ENCODE data around the gene C2CD3. TPM values are rescaled to one million over a fixed set of nuclear protein-coding genes. Genes with fewer than 3 reads are reported as not detected.

C2CD3 gene
- polyA plus RNA-seq, 3 donors: 0.87 to 12.1 (median 2.9) TPM

- Histone ChIP-seq H4K20me1 (ENCODE audit: insufficient read depth, low read length) (peaks cover 84% of the 10 kb centered on the region), H2AFZ (ENCODE audit: insufficient read depth, low read depth, low read length, poor library complexity, severe bottlenecking) (no peak overlapping the region), H3K9me3 (replicated peaks in 1 of 2; ENCODE audit: control insufficient read depth in 1 of 2, insufficient read depth in 1 of 2, low read length in 2 of 2) (no peaks in the 10 kb centered on the region), H3K9ac (ENCODE audit: insufficient read depth, low read length, poor library complexity, severe bottlenecking) (no peak overlapping the region), H3K27me3 (ENCODE audit: control insufficient read depth in 2 of 2, insufficient read depth in 2 of 2, low read length in 2 of 2) (no peaks in the 10 kb centered on the region), H3K4me2 (replicated peaks; ENCODE audit: extremely low read depth, low read length, poor library complexity, severe bottlenecking) (peak overlapping the region; percentile 30), H3K4me3 (replicated peaks in 1 of 3; ENCODE audit: low read depth in 2 of 3, low read length in 3 of 3) (peak overlapping the region in 1 of 3 experiments; percentile 20), H3K27ac (ENCODE audit: low read depth in 1 of 2, low read length in 2 of 2) (peak overlapping the region; percentile 49 to 61), H3K4me1 (ENCODE audit: control insufficient read depth in 1 of 2, insufficient read depth in 2 of 2, low read length in 2 of 2) (peaks cover 60 to 70% of the 10 kb centered on the region in 2 donors), H3K79me2 (ENCODE audit: insufficient read depth, low read length) (peaks cover 34% of the 10 kb centered on the region), H3K36me3 (replicated peaks in 1 of 2; ENCODE audit: control insufficient read depth in 1 of 2, insufficient read depth in 2 of 2, low read length in 2 of 2) (peaks cover 53 to 67% of the 10 kb centered on the region in 2 donors)
- no peaks in the 10 kb centered on the region for H3K9me3 Mint-ChIP-seq
- H3K27me3 Mint-ChIP-seq (ENCODE audit: low read depth in 3 of 3): peaks cover 0 to 3% (median 1%) of the 10 kb centered on the region in 3 donors
- no peak for TF ChIP-seq CTCF (IDR thresholded peaks at IDR 0.05)
- peaks cover 66% of the 10 kb centered on the region for H3K4me1 Mint-ChIP-seq
- intact Hi-C loops (cut with micrococcal nuclease): no loop called here
- 71% methylated on average over 6 of the region's 13 CpGs for WGBS (ENCODE audit: insufficient coverage)
- DNase-seq: no peak
- peaks cover 61 to 70% of the 10 kb centered on the region in 2 donors for H3K36me3 Mint-ChIP-seq
- H3K4me3 Mint-ChIP-seq: peak overlapping the region in 1 of 2 donors; percentile 54
- H3K27ac Mint-ChIP-seq: peak overlapping the region; percentile 67 to 86 (median 81)
Measured at GRCh38 chr11:73974604-73975478, 196.0 kb downstream of the C2CD3 start.

- no peak overlapping the region for H2AFZ ChIP-seq (ENCODE audit: insufficient read depth, low read depth, low read length, poor library complexity, severe bottlenecking)
- no peak overlapping the region for H3K4me2 ChIP-seq (replicated peaks; ENCODE audit: extremely low read depth, low read length, poor library complexity, severe bottlenecking)
- no peak overlapping the region for H3K4me3 ChIP-seq (replicated peaks in 1 of 3; ENCODE audit: low read depth in 2 of 3, low read length in 3 of 3)
- peaks cover 42 to 50% of the 10 kb centered on the region in 2 donors for H3K36me3 Mint-ChIP-seq
- no peak overlapping the region for H3K4me3 Mint-ChIP-seq
- no peaks in the 10 kb centered on the region for H3K9me3 ChIP-seq (replicated peaks in 1 of 2; ENCODE audit: control insufficient read depth in 1 of 2, insufficient read depth in 1 of 2, low read length in 2 of 2)
- no peaks in the 10 kb centered on the region for H3K9me3 Mint-ChIP-seq
- 84% methylated on average over 8 of the region's 11 CpGs for WGBS (ENCODE audit: insufficient coverage)
- H3K79me2 ChIP-seq (ENCODE audit: insufficient read depth, low read length): peaks cover 14% of the 10 kb centered on the region
- no peak overlapping the region for H3K9ac ChIP-seq (ENCODE audit: insufficient read depth, low read length, poor library complexity, severe bottlenecking)
- H3K27ac Mint-ChIP-seq: peak overlapping the region in 5 of 7 donors; percentile 9 to 74 (median 35)
- H3K36me3 ChIP-seq (replicated peaks in 1 of 2; ENCODE audit: control insufficient read depth in 1 of 2, insufficient read depth in 2 of 2, low read length in 2 of 2): peaks cover 38 to 48% of the 10 kb centered on the region in 2 donors
- peak overlapping the region; percentile 6 to 61 for H3K27ac ChIP-seq (ENCODE audit: low read depth in 1 of 2, low read length in 2 of 2)
- H3K4me1 Mint-ChIP-seq: peaks cover 50% of the 10 kb centered on the region
- intact Hi-C loops (cut with micrococcal nuclease): no loop called here
- no peaks in the 10 kb centered on the region for H3K27me3 ChIP-seq (ENCODE audit: control insufficient read depth in 2 of 2, insufficient read depth in 2 of 2, low read length in 2 of 2)
- peaks cover 66% of the 10 kb centered on the region for H4K20me1 ChIP-seq (ENCODE audit: insufficient read depth, low read length)
- no peak for TF ChIP-seq CTCF (IDR thresholded peaks at IDR 0.05)
- no peak for DNase-seq
- peaks cover 41 to 50% of the 10 kb centered on the region in 2 donors for H3K4me1 ChIP-seq (ENCODE audit: control insufficient read depth in 1 of 2, insufficient read depth in 2 of 2, low read length in 2 of 2)
- peaks cover 0 to 6% (median 5%) of the 10 kb centered on the region in 3 donors for H3K27me3 Mint-ChIP-seq (ENCODE audit: low read depth in 3 of 3)
Measured at GRCh38 chr11:73972620-73973449, 198.0 kb downstream of the C2CD3 start.

All from CD14-positive monocyte (primary cell).